GM18858 (cell line): ENCODE measurements around the gene CNTNAP5.

Experiments
- ATAC-seq: cut with Tn5 transposase; IDR thresholded peaks from one replicate; pipeline ENCODE4 v1.9.1; 2021; ENCODE audit not compliant: unreplicated experiment

Gene CNTNAP5

DNA sequence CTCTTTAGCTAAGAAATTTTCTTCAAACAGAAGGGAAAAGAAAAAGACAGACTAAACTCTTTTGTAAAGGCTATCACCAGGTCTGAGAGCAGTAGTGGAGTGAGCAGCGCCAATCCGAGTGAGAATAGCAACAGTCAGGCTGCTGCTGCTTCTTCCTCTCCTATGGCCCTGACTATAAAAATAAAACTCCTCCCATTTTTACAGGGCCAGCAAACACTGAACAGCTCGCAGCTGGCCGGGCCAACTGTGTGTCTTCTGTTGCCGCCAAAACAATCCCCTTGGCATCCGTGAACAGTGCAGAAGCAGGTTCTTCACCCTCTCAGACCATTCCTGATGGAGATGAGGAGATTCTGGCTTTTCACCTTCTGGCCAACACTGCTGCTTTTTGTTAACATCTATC is 124.5 kb downstream of the CNTNAP5 start:
- ATAC-seq, result no peak

DNA sequence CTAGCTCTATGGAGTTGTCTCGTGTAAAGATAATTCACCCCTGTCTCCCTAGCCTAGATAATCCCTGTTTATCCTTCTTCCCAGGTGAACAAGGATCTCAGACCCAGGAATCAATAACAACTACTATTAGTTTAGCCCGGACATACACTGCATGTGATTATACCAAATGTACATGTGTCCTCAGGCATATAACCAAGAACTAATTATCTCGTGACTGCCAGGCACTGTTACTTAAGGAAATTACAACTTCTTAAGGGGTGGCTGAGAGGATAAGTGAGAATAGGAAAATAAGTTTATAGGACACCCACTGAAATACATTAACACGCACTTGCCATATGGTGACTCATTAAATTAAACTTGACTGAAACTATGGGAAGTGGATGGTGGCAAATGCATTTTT is 126.6 kb downstream of the CNTNAP5 start:
- no peak for ATAC-seq

DNA sequence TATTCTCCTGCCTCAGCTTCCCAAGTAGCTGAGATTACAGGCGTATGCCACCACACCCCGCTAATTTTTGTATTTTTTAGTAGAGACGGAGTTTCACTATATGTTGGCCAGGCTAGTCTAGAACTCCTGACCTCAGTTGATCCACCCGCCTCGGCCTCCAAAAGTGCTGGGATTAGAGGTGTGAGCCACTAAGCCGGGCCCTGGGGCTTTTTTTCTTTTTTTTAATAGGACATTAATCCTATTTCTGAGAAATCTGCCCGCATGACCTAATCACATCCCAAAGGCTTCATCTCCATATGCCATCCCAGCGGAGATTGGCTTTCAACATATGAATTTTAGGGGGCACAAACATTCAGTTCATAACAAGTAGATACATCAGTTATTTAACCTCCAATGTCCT is 128.6 kb downstream of the CNTNAP5 start:
- ATAC-seq, result no peak

DNA sequence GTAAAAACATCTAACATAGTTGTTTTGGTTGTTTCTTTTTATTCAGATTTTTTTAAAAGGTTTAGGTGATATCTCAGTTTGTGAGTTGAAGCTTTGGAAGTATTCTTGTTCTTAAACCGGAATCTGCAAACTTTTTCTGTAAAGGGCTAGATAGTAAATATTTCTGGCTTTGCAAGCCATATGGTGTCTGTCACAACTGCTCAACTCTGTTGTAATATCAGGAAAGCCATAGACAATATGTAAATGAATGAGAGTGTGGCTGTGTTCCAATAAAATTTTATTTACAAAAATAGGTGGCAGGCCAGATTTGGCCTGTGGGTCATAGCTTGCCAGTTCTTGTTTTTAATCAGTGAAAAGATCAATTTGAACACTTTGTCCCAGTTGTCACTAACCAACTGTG is 134.1 kb downstream of the CNTNAP5 start:
- ATAC-seq, result no peak

DNA sequence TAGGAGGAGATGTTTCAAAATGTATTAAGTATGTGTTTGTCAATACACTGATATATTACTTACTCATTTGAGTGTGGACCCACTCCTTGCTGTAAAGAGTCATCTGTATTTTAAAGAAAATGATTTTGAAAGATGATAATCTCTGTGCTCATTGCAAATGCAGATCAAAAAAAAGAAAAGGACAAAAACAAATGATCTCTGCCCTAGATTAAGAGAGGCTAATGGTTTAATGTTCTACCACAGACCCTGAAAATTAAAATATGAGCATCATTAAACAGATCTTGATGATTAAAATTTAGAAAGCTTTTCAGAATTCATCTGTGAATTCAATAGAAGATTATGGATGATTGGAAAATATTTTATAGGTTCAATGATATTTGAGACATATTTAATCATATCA is 136.5 kb downstream of the CNTNAP5 start:
- ATAC-seq, result no peak

DNA sequence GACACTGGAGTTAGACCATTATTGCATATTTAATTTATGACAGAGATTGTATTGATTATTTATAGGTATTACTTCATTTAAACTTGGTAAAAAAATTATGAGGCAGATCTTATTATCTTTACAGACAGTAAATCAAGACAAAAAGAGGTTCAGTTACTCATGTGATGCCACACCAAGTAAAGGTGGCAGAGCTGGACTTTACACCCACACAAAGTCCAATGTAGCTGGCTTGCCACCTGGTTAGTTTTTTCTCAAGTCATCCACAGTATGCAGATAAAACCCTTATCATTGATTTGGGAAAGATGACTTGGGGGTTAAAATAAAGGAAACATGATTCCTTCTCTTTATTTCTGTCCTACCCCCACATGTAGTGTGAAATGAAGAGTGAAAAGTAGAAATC is 137.2 kb downstream of the CNTNAP5 start:
- ATAC-seq, result no peak

DNA sequence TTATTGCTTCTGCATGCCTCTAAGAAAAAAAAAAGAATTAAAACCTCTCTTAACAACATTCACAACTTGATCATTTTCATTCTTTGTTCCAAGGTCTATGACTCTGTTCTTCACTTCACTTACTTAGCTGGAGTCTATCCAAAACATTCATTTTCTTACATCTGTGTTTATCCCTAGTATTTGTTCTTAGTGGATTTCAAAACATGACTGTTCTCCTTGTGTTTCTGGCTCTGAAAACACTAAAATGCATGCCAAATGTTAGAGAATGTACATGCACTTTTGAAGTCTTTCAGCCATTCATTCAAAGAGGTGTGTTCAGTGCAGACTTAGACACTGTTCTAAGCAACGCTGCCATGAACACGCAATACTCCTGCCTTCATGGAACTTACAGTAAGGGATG is 138.8 kb downstream of the CNTNAP5 start:
- ATAC-seq, result no peak

DNA sequence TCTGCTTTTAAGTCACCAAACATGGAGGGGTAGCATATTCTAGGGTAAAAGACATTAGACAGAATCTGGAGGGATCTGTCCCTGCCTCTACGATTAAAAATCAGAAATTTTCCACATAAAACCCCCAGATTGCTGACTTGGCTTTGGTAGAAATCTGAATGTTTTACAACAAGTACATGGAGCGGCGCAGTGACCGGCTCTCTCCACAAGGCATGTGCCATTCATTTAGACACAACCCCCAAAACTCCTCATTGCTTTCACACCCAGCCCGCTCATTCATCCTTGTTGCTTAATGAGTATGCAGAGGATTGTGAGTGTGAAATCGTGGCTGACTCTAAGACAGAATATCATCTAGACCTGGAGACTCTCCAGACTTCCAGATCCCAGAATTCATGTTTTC is 140.6 kb downstream of the CNTNAP5 start:
- no peak for ATAC-seq

DNA sequence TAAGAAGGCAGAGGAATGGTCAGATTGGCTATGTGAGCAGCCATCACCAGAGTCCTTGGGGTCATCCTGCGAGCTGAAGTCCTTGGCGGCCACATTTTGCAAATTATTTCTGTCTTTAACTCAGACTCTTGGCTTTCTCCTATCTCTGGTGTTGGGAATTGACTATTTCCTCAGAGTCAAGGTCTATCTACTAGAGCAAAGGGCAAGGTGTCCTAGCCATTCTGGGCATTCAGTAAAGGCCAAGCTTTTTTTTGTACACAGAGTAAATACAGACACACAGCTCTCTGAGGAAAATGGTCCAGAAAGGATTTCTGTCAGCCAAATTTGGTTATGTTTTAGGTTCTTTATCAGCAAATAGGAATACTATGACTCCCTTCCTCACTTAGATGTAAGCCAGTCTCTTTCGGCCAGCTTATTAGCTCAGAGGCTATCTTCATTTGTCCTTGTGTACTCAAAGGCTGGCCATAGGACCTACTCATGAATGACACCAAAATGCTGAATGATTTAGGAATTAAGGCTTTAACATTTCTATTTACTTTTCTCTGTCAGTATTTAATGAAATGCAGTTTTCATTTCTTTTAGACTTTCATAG is 146.5 kb downstream of the CNTNAP5 start:
- no peak for ATAC-seq

DNA sequence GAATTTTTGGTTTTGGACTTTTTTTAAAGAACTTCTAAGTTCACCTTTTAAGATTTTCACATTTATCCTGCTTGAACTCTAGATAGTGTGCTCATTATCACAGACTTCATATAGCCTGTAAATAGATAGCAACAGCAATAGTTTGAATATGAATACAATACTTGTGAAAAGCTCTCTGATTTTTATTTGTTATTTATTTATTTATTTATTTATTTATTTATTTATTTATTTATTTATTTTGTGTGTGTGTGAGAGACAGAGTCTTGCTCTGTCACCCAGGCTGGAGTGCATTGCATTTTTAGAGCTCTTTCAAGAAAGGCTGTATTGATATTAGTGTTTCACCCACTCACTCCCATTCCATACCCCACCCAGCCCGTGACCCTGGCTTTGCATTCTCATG is 153.6 kb downstream of the CNTNAP5 start:
- no peak for ATAC-seq

DNA sequence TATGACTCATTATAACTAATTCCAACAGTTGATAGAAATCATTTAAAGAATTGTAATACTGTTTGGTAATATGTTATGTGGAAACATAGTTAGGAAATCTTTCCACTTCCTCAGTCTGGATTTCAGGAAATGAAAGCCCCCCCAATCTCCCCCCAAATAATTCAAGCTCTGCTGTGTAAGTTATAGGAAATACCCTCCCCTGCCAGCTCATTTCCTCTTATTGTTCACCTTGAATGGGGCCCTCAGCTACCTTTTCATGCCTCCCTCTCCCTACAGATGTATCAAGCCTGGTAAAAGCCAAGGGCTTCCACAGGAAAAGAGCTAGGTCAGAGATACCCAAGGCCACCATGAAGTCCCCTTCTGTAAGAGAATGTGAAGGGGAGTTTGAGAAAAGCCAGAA is 155.5 kb downstream of the CNTNAP5 start:
- no peak for ATAC-seq

DNA sequence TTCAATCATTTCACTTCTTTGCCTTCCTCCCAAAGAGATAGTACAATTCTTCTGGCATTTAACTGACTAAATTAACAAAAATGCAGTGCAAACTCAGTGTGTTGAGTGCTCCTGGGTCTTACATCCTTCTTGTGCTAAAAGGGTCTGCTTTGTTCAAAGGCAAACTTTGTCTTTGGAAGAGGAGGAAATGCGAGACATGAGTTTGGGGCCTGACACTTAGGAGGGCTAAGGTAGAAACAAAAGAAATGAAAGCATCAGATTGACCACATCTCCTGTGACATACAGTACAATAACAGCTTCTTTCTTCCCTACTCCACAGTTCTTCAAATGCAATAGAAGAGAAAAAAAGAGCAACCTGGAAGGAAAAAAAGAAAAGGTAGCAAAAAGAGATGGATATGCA is 161.7 kb downstream of the CNTNAP5 start:
- ATAC-seq, result no peak

DNA sequence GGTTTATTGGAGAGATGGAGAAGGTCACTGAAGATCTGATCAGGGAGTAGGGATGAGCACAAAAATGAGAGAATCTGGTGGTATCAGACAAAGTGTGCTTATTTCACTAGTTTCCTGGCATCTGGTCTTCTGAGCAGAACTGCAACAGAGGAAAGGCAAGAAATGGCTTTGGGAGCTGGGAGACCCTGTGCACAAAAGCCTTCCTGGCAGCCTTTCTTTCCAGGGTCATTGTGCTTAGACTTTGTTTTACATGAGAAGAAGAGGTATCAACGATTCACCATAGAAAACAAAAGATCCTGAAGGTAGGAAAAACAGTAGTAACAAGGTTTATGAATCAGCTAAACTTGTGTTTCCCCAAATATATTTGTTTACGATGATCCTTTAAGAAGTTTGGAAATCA is 162.9 kb downstream of the CNTNAP5 start:
- ATAC-seq, result no peak

DNA sequence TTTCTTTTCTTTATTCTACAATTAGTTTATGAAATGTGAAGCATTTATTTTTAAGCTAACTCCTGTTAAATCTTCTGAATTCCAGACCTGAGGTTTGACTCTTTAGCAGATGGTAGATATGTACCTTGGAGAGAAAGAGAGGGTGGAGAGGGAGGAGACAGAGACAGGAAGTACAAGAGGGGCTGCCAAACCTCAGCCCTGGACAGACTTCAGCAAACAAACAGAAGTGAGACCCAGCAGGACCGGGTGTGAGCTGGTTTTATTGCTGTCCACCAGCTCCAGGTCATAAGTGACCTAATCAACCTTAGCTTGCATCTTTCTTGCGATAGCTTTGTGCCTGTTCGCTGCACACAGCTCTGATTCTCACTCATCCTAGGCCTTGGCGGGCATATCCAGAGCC is 168.6 kb downstream of the CNTNAP5 start:
- ATAC-seq, result no peak

DNA sequence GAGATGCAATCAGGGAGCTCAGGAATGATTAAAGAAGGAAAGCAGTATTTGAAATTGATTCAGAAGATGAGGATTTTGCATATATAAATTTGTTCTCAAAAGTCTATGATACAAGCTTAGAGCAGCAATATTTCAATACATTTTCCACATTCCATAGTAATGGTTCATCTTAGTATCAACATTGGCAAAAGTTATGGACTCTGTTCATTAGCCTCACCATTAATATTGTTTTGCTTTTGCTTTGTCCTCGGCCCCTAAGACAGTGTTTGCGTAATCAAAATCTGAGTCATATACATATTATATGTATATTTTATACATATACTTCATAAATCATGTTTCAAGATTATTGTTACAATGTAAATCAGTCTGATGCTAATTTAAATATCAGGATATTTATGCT is 176.6 kb downstream of the CNTNAP5 start:
- ATAC-seq, result no peak

DNA sequence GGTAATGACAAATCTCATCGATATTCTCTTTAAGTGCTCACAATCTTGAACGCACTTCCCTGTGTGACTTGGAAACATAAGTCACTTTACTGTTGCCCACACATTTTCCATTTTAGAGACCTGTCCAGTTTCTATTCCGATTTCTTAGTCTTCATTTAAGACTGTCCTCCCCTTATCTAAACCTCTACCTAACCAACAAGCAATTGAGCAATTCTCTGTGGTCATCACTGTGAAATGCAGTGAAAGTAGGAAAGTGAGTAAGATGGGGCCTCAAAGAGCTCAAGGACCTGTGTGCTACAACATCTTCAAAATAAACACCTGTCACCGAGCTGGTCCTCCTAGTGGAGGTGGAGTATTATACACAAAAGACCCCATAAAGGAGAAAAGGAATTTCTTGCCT is 184.4 kb downstream of the CNTNAP5 start:
- no peak for ATAC-seq

DNA sequence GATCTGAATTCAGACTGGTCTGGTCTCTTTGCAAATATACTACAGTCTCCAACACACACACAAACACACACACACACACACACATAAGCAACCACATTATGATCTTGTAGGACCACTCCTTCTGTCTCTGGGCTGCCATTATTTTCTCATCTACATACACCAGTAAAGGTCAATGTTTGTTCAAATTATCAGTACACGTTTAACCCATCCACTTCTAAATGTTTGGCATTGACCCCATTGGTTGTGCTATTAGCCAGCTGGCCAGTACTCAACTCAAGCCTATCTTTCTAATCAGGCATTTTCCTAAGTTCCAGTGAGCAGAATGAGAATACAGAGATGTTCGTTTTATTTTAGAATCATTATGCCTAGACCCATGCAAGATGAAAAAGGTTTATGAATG is 186.4 kb downstream of the CNTNAP5 start:
- ATAC-seq, result no peak

DNA sequence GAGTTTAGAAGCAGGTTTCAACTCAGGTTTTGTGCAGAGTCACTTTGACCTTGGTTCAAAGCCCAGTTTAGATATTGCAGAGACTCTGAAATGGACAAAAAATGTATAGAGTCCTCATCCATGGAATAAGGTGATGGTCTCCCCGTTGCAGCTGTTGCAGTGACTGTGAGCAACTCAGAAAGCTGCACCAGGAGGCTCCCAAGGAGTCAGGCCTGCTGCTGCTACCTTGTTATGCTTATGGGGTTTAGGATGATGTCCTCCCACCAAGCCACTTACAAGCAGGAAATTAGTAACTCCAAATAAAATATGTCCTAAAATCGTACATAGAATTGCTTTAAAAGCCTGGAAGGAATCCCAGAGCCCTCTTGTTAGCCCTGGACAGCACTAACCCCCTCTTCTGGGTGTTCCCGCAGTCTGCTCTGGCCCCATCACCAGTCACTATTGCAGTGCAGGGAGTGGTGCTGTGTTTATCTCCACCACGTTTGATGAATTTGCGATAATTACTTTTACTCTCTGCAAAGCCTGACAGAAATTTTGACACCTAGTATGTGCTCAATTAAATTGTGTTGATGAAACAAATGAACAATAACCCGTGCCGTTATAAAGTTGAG is 189.0 kb downstream of the CNTNAP5 start:
- no peak for ATAC-seq

DNA sequence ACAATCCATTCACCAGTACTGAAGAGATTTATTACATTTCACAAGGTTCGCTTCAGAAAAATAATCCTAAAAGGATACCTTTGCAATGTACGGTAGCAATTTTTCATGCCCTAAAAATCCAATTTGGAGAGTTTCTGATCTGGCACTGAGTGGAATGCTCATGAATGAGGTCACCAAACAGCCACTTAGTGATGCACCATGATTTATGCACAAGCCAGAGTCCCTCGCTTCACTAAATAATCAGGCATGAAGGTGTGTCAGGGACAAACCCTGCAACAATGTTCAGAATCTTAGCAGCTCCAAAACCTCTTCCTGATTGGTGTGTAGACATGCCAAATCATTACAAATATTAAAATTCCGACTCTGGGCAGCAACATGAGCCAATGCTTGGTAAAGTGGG is 221.1 kb downstream of the CNTNAP5 start:
- ATAC-seq, result no peak

DNA sequence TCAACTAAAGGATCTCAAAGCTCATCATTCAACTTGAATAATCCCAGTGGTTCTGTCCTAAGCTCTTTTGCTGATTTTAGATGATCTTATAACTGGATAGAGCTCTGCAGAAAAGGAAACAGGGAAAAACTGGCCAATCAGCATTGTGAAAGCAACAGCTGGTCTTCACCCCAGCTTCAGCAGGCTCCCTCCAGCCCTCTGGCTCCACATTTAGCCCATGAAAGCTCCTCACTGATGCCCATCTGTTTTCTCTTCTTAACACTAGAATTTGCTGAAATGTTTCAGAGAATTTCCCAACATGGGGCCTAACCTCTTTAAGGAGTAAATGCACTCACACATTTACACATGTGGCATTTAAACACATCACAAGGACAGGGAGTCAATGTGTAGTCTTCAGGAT is 223.3 kb downstream of the CNTNAP5 start:
- ATAC-seq, result no peak

DNA sequence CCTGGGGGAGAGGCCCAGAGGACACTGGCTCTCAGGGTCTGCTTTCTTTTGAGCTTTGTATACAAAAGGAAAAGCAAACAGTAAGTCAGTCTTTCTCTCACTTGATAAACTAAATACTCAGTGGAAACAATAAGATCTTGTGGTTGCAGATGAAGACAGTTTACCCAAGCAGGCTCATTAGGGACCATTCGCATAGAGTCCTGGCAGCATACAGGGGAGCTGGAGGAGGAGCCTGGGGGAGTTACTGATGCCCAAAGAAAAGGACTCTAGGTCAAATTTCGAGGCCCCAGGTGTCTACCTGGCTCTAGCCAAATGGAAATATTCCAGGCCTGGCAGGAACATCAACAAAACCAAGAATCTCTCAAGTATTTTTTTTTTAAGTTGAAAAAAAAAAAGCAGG is 225.3 kb downstream of the CNTNAP5 start:
- ATAC-seq, result no peak

DNA sequence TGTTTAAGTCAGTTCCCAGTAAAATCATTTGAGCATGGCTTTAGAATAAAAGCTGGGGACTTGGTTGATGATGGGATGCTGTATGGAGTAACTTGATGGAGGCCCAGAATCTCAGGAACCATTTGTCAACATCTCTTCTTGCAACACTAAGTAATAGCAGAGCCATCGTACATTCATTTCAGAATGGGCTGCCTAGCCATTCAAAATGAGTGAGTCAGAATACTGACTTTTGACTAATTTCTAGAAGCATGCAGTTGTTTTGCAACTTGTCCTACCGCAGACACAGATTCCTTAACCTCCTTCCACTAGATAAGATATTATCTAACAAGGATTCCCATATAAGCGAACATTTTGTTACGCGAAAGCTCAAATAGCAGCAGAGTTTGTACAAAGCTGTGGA is 229.5 kb downstream of the CNTNAP5 start:
- ATAC-seq, result no peak

DNA sequence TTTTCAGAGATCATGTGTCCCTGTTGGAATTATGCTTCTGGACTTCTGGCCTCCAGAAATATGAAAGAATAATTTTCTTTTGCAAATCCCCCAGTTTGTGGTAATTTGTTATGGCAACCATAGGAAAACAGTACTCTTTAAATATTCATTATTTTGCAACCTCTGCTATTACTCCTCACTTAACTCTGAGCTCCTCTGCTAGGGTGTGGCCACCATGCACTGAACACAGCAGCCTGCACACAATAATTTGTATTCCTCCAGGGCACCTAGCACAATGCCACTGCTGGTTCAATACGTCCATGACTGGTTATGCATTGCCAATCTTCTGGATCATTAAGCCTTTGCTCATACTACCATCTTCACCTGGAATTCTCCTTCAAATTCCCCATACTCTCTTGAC is 232.0 kb downstream of the CNTNAP5 start:
- no peak for ATAC-seq
